Psoas muscle (tissue), 8 donors: ENCODE data around the gene TRIM67. TPM values are rescaled to one million over a fixed set of nuclear protein-coding genes. Genes with fewer than 3 reads are reported as not detected.

Source experiments
- ATAC-seq, 4 donors: fragments of 200-7000 bp; cut with Tn5 transposase; one replicate each; pipeline ENCODE4 v1.9.1; 2020; ENCODE audit warnings: moderate library complexity in 3 of 4, mild to moderate bottlenecking in 2 of 4
- DNase-seq, 2 donors: peaks; one replicate each; pipeline ENCODE4 v3.0.0-alpha.2; 2020
- H3K27ac ChIP-seq: fragments of 200-600 bp; one replicate; pipeline ENCODE4 v1.8.0; 2022
- H3K27me3 ChIP-seq, 3 donors: fragments of 200-600 bp in 1 of 3; one replicate each; pipeline versions ENCODE4 v1.6.1 to v1.8.0; 2013 to 2022; ENCODE audit warnings: low read length in 2 of 3, mild to moderate bottlenecking in 2 of 3, moderate library complexity in 1 of 3; ENCODE audit not compliant: insufficient read depth in 3 of 3
- H3K36me3 ChIP-seq, 2 donors: fragments of 200-600 bp in 1 of 2; one replicate each; pipeline versions ENCODE4 v1.6.1 to v1.8.0; 2013 to 2022; ENCODE audit warnings: low read depth in 1 of 2, mild to moderate bottlenecking in 1 of 2, moderate library complexity in 1 of 2; ENCODE audit not compliant: insufficient read depth in 1 of 2
- H3K4me1 ChIP-seq: fragments of 200-600 bp; one replicate; pipeline ENCODE4 v1.8.0; 2022
- H3K4me3 ChIP-seq: fragments of 200-600 bp; one replicate; pipeline ENCODE4 v1.8.0; 2022; ENCODE audit warnings: mild to moderate bottlenecking
- H3K9me3 ChIP-seq: fragments of 200-600 bp; one replicate; pipeline ENCODE4 v1.8.0; 2022
- CTCF ChIP-seq: fragments of 200-600 bp; IDR thresholded peaks from one replicate; pipeline ENCODE4 v1.8.0; 2022; ENCODE audit warnings: antibody characterized with exemption
- WGBS, 3 donors: extraction: QIAGEN DNeasy Blood & Tissue Kit; methylation state at CpG; one replicate each; pipeline versions ENCODE4 v1.1.6 to v1.1.7; 2013; 5-methylcytosine and 5-hydroxymethylcytosine counted together
- intact Hi-C, 2 donors: fragments of 100-400 bp; cut with DNase I; formaldehyde crosslinking; loops; one replicate each; pipeline versions ENCODE4 v1.11.0 to v1.14.2; 2022
- polyA plus RNA-seq, 3 donors: library from polyadenylated mRNA; stranded (reverse); fragments of 200-250 nt; gene quantifications; one replicate each; pipeline ENCODE4 v1.2.3, GENCODE V29; 2013
- total RNA-seq, 4 donors: library from RNA; stranded (reverse); fragmentation: NEBNext Ultra II Directional in 2 of 4; extraction: Animal tissue kit (Norgen Biotek cat#: 25700) in 2 of 4; gene quantifications; one replicate each; pipeline versions ENCODE4 v1.2.1 to v1.2.4, GENCODE V29; 2021 to 2023
- donor health status: healthy with polysubstance abuse.
- donor health status: DM: no; HTN: no; CAD: no; lungs with moderate emphysema.
- donor health status: Bipolar disorder and iron deficiency.
- donor health status: healthy.
- donor health status: DM: yes; HTN: yes; CAD: no.
- donor health status: DM: no; HTN: no; CAD: no.
- donor health status: DM: no; HTN: no; CAD: no.
- donor health status: DM: yes; HTN: yes; CAD: no.

TRIM67 gene
- total and polyA plus RNA-seq, 7 donors, result 0.06 TPM; not detected in 6

GRCh38 chr1:231165371-231165770 is 3.5 kb downstream of the TRIM67 start:
- WGBS, 3 donors, result 95 to 96% (median 96%) methylated on average over 1 of the region's 1 CpG

GRCh38 chr1:231166398-231166797 is 4.5 kb downstream of the TRIM67 start:
- intact Hi-C loops, result no loop called here
- no peak overlapping the region for H3K27ac ChIP-seq
- peaks cover 5% of the 10 kb centered on the region for H3K4me1 ChIP-seq
- DNase-seq (no peak), ATAC-seq (no peak)
- TF ChIP-seq CTCF, result no peak
- H3K36me3 ChIP-seq, result no peaks in the 10 kb centered on the region
- no peak overlapping the region for H3K4me3 ChIP-seq
- peaks cover 7 to 44% (median 12%) of the 10 kb centered on the region in 3 donors for H3K27me3 ChIP-seq
- H3K9me3 ChIP-seq, result no peaks in the 10 kb centered on the region

More at GRCh38 chr1:231165371-231165770, 3.5 kb downstream of the TRIM67 start:
- peaks cover 7% of the 10 kb centered on the region for H3K4me1 ChIP-seq
- peaks cover 7 to 54% (median 14%) of the 10 kb centered on the region in 3 donors for H3K27me3 ChIP-seq
- DNase-seq, result no peak
- H3K4me3 ChIP-seq, result no peak overlapping the region
- H3K9me3 ChIP-seq, result no peaks in the 10 kb centered on the region
- no peak overlapping the region for H3K27ac ChIP-seq
- no peaks in the 10 kb centered on the region for H3K36me3 ChIP-seq
- intact Hi-C loops, result no loop called here
- TF ChIP-seq CTCF, result no peak
- no peak for ATAC-seq

- intact Hi-C loops, result no loop called here
- DNase-seq, result no peak
- WGBS, 3 donors, result 94 to 100% (median 97%) methylated on average over 1 of the region's 1 CpG
- H3K27ac ChIP-seq, result no peak overlapping the region
- ATAC-seq, result no peak
- peaks cover 0 to 4% (median 3%) of the 10 kb centered on the region in 3 donors for H3K27me3 ChIP-seq
- H3K4me3 ChIP-seq, result no peak overlapping the region
- H3K36me3 ChIP-seq, result no peaks in the 10 kb centered on the region
- H3K4me1 ChIP-seq, result no peaks in the 10 kb centered on the region
- H3K9me3 ChIP-seq, result no peaks in the 10 kb centered on the region
- TF ChIP-seq CTCF, result no peak
Measured at GRCh38 chr1:231170875-231171274, 9.0 kb downstream of the TRIM67 start.

GRCh38 chr1:231171623-231172197 is 9.9 kb downstream of the TRIM67 start:
- no peak for DNase-seq
- Histone ChIP-seq H3K4me3 (no peak overlapping the region), H3K27me3 (peaks cover 0 to 7% (median 4%) of the 10 kb centered on the region in 3 donors), H3K27ac (no peak overlapping the region), H3K36me3 (no peaks in the 10 kb centered on the region), H3K9me3 (no peaks in the 10 kb centered on the region), H3K4me1 (no peaks in the 10 kb centered on the region)
- ATAC-seq, result no peak
- 73 to 77% (median 77%) methylated on average over 6 of the region's 6 CpGs for WGBS, 3 donors
- TF ChIP-seq CTCF, result no peak
- intact Hi-C loops, result no loop called here

- H3K36me3 ChIP-seq, result no peaks in the 10 kb centered on the region
- H3K4me1 ChIP-seq, result no peaks in the 10 kb centered on the region
- ATAC-seq (no peak), DNase-seq (no peak)
- WGBS, 3 donors, result 34 to 40% (median 35%) methylated on average over 3 of the region's 3 CpGs
- intact Hi-C loops, result no loop called here
- H3K4me3 ChIP-seq, result no peak overlapping the region
- H3K27ac ChIP-seq, result no peak overlapping the region
- H3K27me3 ChIP-seq, result peaks cover 0 to 7% (median 4%) of the 10 kb centered on the region in 3 donors
- no peaks in the 10 kb centered on the region for H3K9me3 ChIP-seq
- TF ChIP-seq CTCF, result no peak
Measured at GRCh38 chr1:231172411-231172810, 10.6 kb downstream of the TRIM67 start.
